Measurements from ENCODE around the gene ADSS1. TPM values are rescaled to one million over a fixed set of nuclear protein-coding genes. Genes with fewer than 3 reads are reported as not detected.

Gene ADSS1
- total and polyA plus RNA-seq, 8 donors = 3.5 to 6.8 (median 5.5) TPM

GRCh38 chr14:104753528-104754212 lies 29.6 kb downstream of the ADSS1 start:
- intact Hi-C loops (cut with DNase I) = no loop called here
- peak in 2 of 4 donors; percentile 3 to 6 for ATAC-seq
- DNase-seq = peak in 3 of 6 donors; percentile 52 to 87 (median 68)

GRCh38 chr14:104754213-104754851 lies 30.3 kb downstream of the ADSS1 start:
- no peak for ATAC-seq
- H3K36me3 ChIP-seq = peaks cover 0 to 8% (median 0%) of the 10 kb centered on the region in 3 donors
- H3K27me3 ChIP-seq = no peaks in the 10 kb centered on the region
- peak in 2 of 6 donors; percentile 20 to 25 for DNase-seq
- peak overlapping the region in 1 of 4 donors; percentile 81 for H3K27ac ChIP-seq
- peak overlapping the region; percentile 87 to 99 (median 94) for H3K4me3 ChIP-seq
- no peak for TF ChIP-seq CTCF (IDR thresholded peaks at IDR 0.05)
- H3K4me1 ChIP-seq = peaks cover 17 to 30% (median 22%) of the 10 kb centered on the region in 3 donors
- H3K9me3 ChIP-seq = no peaks in the 10 kb centered on the region
- FAIRE-seq = no peak
- intact Hi-C loops (cut with DNase I) = no loop called here
- WGBS, 2 donors = 16% methylated on average over 13 of the region's 13 CpGs

More at GRCh38 chr14:104753528-104754212, 29.6 kb downstream of the ADSS1 start:
- no peak for TF ChIP-seq CTCF (IDR thresholded peaks at IDR 0.05)
- Histone ChIP-seq H3K4me3 (peak overlapping the region; percentile 87 to 99 (median 94)), H3K27me3 (no peaks in the 10 kb centered on the region), H3K9me3 (no peaks in the 10 kb centered on the region), H3K4me1 (peaks cover 17 to 30% (median 22%) of the 10 kb centered on the region in 3 donors), H3K27ac (peak overlapping the region; percentile 69 to 94 (median 83)), H3K36me3 (peaks cover 0 to 8% (median 0%) of the 10 kb centered on the region in 3 donors)
- FAIRE-seq = no peak
- 1% methylated on average over 29 to 30 of the region's 30 CpGs for WGBS, 2 donors

- H3K9me3 ChIP-seq = no peaks in the 10 kb centered on the region
- DNase-seq = peak in 5 of 6 donors; percentile 68 to 83 (median 76)
- WGBS, 2 donors = 32 to 39% methylated on average over 11 of the region's 11 CpGs
- intact Hi-C loops (cut with DNase I) = no loop called here
- H3K4me3 ChIP-seq = no peak overlapping the region
- H3K36me3 ChIP-seq = peaks cover 0 to 14% (median 0%) of the 10 kb centered on the region in 3 donors
- FAIRE-seq = no peak
- H3K27ac ChIP-seq = peak overlapping the region in 3 of 4 donors; percentile 22 to 48 (median 33)
- ATAC-seq = peak in 3 of 4 donors; percentile 6 to 38 (median 14)
- peaks cover 17 to 30% (median 22%) of the 10 kb centered on the region in 3 donors for H3K4me1 ChIP-seq
- TF ChIP-seq CTCF (IDR thresholded peaks at IDR 0.05) = no peak
- no peaks in the 10 kb centered on the region for H3K27me3 ChIP-seq
Observed at GRCh38 chr14:104755621-104756020, 31.6 kb downstream of the ADSS1 start.

GRCh38 chr14:104756477-104757237 lies 32.6 kb downstream of the ADSS1 start:
- FAIRE-seq (no peak), DNase-seq (peak in 2 of 6 donors; percentile 34 to 79), ATAC-seq (no peak)
- Histone ChIP-seq H3K27me3 (no peaks in the 10 kb centered on the region), H3K4me3 (no peak overlapping the region), H3K4me1 (peaks cover 17 to 30% (median 22%) of the 10 kb centered on the region in 3 donors), H3K36me3 (peaks cover 0 to 14% (median 0%) of the 10 kb centered on the region in 3 donors), H3K27ac (no peak overlapping the region), H3K9me3 (no peaks in the 10 kb centered on the region)
- intact Hi-C loops (cut with DNase I) = no loop called here
- TF ChIP-seq CTCF (IDR thresholded peaks at IDR 0.05) = no peak
- 74 to 75% methylated on average over 25 to 27 of the region's 27 CpGs for WGBS, 2 donors
